PC-3 (cell line): ENCODE data around the gene REEP3. TPM values are rescaled to one million over a fixed set of nuclear protein-coding genes. Genes with fewer than 3 reads are reported as not detected.

Source experiments
- ATAC-seq: fragments of 200-7000 bp; cut with Tn5 transposase; 2 replicates; pipeline ENCODE4 v1.9.1; 2020; ENCODE audit warnings: mild to moderate bottlenecking, moderate library complexity
- BruUV-seq: library from RNA; stranded (reverse); fragments of 400-500 nt; replicated peaks from 2 replicates; lab custom pipeline; 2021; lab: Mats Ljungman, UMichigan
- CTCF ChIA-PET: fragments of 300-600 bp; sonication (Branson Sonifier 250); formaldehyde crosslinking; loops from one replicate; lab custom pipeline; 2022; ENCODE audit warnings: antibody characterized with exemption; lab: Charles Lee
- POLR2A ChIA-PET: fragments of 300-600 bp; sonication (Branson Sonifier 250); formaldehyde crosslinking; loops from one replicate; lab custom pipeline; 2022; ENCODE audit warnings: antibody characterized with exemption; ENCODE audit not compliant: unreplicated experiment; lab: Charles Lee
- DNase-seq: peaks from one replicate; pipeline ENCODE4 v3.0.0-alpha.2; 2015
- H2AFZ ChIP-seq: fragments of 300-600 bp; sonication (generic); 2 replicates; pipeline ENCODE4 v1.6.0; 2016; ENCODE audit warnings: antibody characterized with exemption, low read length
- H3F3A ChIP-seq: fragments of 300-600 bp; sonication (generic); one replicate; pipeline ENCODE4 v1.6.0; 2017; ENCODE audit warnings: antibody characterized with exemption, low read length, control low read depth, mild to moderate bottlenecking; ENCODE audit not compliant: unreplicated experiment
- H3K27ac ChIP-seq: fragments of 300-600 bp; sonication (generic); 2 replicates; pipeline ENCODE4 v1.5.1; 2016; ENCODE audit warnings: mild to moderate bottlenecking, low read length
- H3K27me3 ChIP-seq: fragments of 300-600 bp; sonication (generic); 2 replicates; pipeline ENCODE4 v1.6.1; 2016; ENCODE audit warnings: low read length, mixed read lengths
- H3K36me3 ChIP-seq: fragments of 300-600 bp; sonication (generic); 2 replicates; pipeline ENCODE4 v1.6.1; 2016; ENCODE audit warnings: low read depth, mixed run types, low read length, mixed read lengths
- H3K4me1 ChIP-seq: fragments of 300-600 bp; sonication (generic); 2 replicates; pipeline ENCODE4 v1.5.1; 2016; ENCODE audit warnings: low read length; ENCODE audit not compliant: insufficient read depth
- H3K4me2 ChIP-seq: fragments of 300-600 bp; sonication (generic); 2 replicates; pipeline ENCODE4 v1.6.0; 2016; ENCODE audit warnings: low read length
- H3K4me3 ChIP-seq: fragments of 300-600 bp; sonication (generic); 2 replicates; pipeline ENCODE4 v1.5.1; 2016; ENCODE audit warnings: mild to moderate bottlenecking, low read length, mixed read lengths
- H3K79me2 ChIP-seq: fragments of 300-600 bp; sonication (generic); 2 replicates; pipeline ENCODE4 v1.6.1; 2017; ENCODE audit warnings: low read length, mixed read lengths
- H3K9ac ChIP-seq: fragments of 300-600 bp; sonication (generic); 2 replicates; pipeline ENCODE4 v1.6.0; 2016; ENCODE audit warnings: mild to moderate bottlenecking, low read length
- H3K9me2 ChIP-seq: fragments of 300-600 bp; sonication (generic); replicated peaks from 2 replicates; pipeline ENCODE4 v1.6.1; 2016; ENCODE audit warnings: mixed run types, low read length, mixed read lengths
- H3K9me3 ChIP-seq: fragments of 300-600 bp; sonication (generic); 2 replicates; pipeline ENCODE4 v1.6.1; 2016; ENCODE audit warnings: low read length, mixed read lengths
- H4K20me1 ChIP-seq: fragments of 300-600 bp; sonication (generic); 2 replicates; pipeline ENCODE4 v1.6.1; 2016; ENCODE audit warnings: low read length, mixed read lengths
- CTCF ChIP-seq: fragments of 300-600 bp; sonication (generic); conservative IDR thresholded peaks from 2 replicates; pipeline ENCODE4 v1.5.1; 2017; ENCODE audit warnings: antibody characterized with exemption, low read depth, mild to moderate bottlenecking, low read length
- EZH2 ChIP-seq: fragments of 300-600 bp; sonication (generic); IDR thresholded peaks from one replicate; pipeline ENCODE4 v1.6.1; 2017; ENCODE audit warnings: antibody characterized with exemption, mild to moderate bottlenecking, low read length; ENCODE audit not compliant: unreplicated experiment
- EZH2phosphoT487 ChIP-seq: fragments of 300-600 bp; sonication (generic); IDR thresholded peaks from 2 replicates; pipeline ENCODE4 v1.6.1; 2018; ENCODE audit warnings: mild to moderate bottlenecking, antibody characterized with exemption, low read length, borderline replicate concordance
- intact Hi-C: fragments of 100-400 bp; cut with micrococcal nuclease; formaldehyde crosslinking; loops from 2 replicates; pipeline ENCODE4 v1.9.0; 2023
- total RNA-seq: library from RNA; depleted of rRNA; stranded (reverse); fragments of >200 nt; gene quantifications from 2 replicates; pipeline ENCODE4 v1.2.3, GENCODE V29; 2014

The REEP3 gene
- total RNA-seq, 1 experiment from 2014 or later = 75.2 TPM

DNA sequence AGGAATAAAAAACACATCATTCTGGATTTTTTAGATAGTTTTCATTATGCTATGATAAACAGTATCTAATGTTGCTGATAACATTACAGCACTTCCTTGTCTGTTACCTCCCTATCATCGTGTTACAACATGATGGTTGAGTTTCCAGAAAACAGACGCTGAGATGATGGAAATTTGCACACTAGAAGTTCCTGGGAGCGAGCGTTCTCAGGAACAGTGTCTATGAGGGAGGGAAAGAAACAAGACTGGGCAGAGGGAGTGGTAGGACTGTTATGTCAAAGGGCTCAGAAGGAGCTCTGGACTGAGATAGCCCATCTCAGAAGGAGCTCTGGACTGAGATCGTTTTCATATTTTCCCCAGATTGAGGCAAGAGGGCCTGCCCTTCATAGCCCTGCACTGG lies 121.6 kb downstream of the REEP3 start:
- ChIA-PET CTCF (no interaction called here), POLR2A (no interaction called here)
- no peaks in the 10 kb centered on the region for H3K4me1 ChIP-seq
- H3F3A ChIP-seq = no peaks in the 10 kb centered on the region
- no peaks in the 10 kb centered on the region for H3K79me2 ChIP-seq
- intact Hi-C loops = no loop called here
- no peaks in the 10 kb centered on the region for H3K9me3 ChIP-seq
- DNase-seq = no peak
- TF ChIP-seq CTCF (no peak), EZH2 (no peak), EZH2phosphoT487 (no peak)
- no peaks in the 10 kb centered on the region for H3K36me3 ChIP-seq
- no peak overlapping the region for H3K9ac ChIP-seq
- no peaks in the 10 kb centered on the region for H3K27me3 ChIP-seq
- H3K9me2 ChIP-seq = no peaks in the 10 kb centered on the region
- no peak for ATAC-seq
- no peak overlapping the region for H2AFZ ChIP-seq
- no peak overlapping the region for H3K4me2 ChIP-seq
- no peaks in the 10 kb centered on the region for H4K20me1 ChIP-seq
- BruUV-seq = no TSS peak
- no peak overlapping the region for H3K4me3 ChIP-seq
- H3K27ac ChIP-seq = no peak overlapping the region

DNA sequence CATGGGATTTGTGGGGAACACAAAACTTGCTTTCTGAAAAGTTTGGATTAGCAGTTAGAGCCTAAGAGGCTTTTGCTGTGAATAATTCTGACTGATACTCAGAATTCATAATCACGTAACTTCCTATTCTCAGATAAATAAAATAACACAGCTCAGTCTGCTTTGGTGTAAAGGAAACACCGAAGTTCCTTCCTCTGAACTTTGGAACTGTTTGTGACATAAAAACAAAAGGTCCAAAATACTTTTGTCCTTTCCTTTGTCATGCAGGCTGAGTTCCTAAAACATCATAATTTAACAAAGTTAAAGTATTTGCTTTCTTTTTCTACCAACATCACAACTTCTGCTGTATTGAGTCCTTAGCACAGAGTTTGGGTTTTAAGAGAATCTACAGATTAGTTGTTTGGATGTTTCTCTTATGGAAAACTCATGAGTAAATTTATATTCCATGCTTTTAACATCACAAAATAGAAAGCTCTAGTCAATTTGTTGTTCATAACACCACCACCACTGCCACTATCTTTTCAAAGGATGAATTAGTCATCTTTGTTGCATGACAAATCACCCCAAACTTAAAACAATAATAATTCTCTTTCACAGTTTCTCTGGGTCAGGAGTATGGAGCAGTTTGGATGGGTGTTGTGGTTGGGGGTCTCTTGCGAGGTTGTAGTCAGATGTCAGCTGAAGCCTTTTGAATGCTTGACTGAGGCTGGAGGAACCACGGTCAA lies 123.4 kb downstream of the REEP3 start:
- ATAC-seq (no peak; the same call in 1 of the 2 replicates), DNase-seq (no peak)
- BruUV-seq = no TSS peak
- Histone ChIP-seq H3F3A (no peaks in the 10 kb centered on the region), H3K9ac (no peak overlapping the region), H4K20me1 (no peaks in the 10 kb centered on the region), H3K27me3 (no peaks in the 10 kb centered on the region), H2AFZ (no peak overlapping the region), H3K9me3 (no peaks in the 10 kb centered on the region), H3K36me3 (no peaks in the 10 kb centered on the region), H3K4me3 (no peak overlapping the region), H3K27ac (no peak overlapping the region), H3K4me2 (no peak overlapping the region), H3K9me2 (no peaks in the 10 kb centered on the region), H3K79me2 (no peaks in the 10 kb centered on the region), H3K4me1 (no peaks in the 10 kb centered on the region)
- intact Hi-C loops = no loop called here
- POLR2A ChIA-PET = no interaction called here
- TF ChIP-seq EZH2 = no peak
- TF ChIP-seq CTCF = no peak
- TF ChIP-seq EZH2phosphoT487 = no peak
- CTCF ChIA-PET = no interaction called here

DNA sequence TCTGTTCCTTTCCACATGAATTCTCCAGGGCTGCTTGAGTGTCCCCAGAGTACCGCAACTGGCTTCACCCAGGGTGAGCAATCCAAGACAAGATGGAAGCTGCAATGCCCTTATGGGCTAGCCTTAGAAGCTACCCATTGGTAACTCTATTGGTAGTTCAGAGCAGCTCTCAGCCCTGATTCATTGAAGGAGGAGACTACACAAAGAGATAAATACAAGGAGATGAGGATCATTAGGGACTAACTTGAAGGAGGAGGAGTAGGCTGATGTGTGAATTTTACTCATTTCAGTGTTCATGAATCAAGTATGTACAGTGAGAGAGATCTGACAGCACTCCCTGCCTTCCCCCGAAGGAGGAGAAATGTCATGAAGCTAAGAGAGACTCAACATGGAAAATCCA lies 124.0 kb downstream of the REEP3 start:
- Histone ChIP-seq H3K4me1 (no peaks in the 10 kb centered on the region), H3K9ac (no peak overlapping the region), H3K4me2 (no peak overlapping the region), H3F3A (no peaks in the 10 kb centered on the region), H3K4me3 (no peak overlapping the region), H3K27me3 (no peaks in the 10 kb centered on the region), H3K9me3 (no peaks in the 10 kb centered on the region), H2AFZ (no peak overlapping the region), H3K79me2 (no peaks in the 10 kb centered on the region), H4K20me1 (no peaks in the 10 kb centered on the region), H3K27ac (no peak overlapping the region), H3K36me3 (no peaks in the 10 kb centered on the region), H3K9me2 (no peaks in the 10 kb centered on the region)
- TF ChIP-seq CTCF (no peak), EZH2phosphoT487 (no peak), EZH2 (no peak)
- ATAC-seq (no peak), DNase-seq (no peak)
- CTCF ChIA-PET = no interaction called here
- BruUV-seq = no TSS peak
- POLR2A ChIA-PET = no interaction called here
- intact Hi-C loops = no loop called here
